ENCODE results near the gene DEAF1.

DEAF1 gene

DNA sequence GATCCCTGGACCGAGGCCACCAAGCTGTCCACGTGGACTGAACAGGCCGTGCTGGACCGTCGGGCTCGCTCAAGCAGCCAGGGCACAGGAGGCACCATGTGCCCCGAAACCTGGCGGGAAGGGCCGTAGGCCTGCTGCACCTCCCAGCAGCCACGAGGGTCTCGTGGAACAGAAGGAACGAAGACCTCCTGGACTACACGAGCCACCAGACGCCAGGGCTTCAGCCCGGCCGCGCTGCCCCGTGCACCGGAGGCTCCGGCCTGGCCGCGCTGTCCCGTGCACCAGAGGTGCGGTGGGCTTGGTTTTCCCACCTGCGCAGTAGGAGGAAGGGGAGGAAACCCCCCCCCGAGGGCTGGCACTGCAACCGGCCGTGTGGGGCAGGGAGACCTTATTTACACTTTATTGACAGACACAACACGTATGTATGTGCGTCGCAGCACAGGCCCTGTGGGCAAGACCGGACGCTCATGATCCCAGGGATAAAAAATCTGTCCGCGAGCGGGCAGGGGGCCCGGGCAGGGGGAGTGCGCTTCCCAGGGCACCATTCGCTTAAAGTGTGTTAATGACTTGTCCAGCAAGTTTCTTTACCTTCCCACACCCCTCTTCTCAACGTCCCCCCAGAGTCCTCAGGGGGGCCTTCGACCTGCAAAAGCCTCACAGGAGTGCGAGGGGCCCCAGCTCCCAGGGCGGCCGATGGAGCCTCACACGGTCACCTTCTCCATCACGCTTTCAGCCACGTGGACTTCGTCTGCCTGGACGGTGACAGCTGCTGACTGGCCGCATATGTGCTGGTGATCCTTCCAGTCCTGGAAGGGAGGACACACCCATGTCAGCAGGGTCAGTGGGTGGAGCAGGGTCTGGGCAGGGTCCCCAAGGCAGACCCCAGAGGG is 50.9 kb downstream of the DEAF1 start:
- DNase-seq (ENCODE audit: low read depth in 2 of 2) = no peak

DNA sequence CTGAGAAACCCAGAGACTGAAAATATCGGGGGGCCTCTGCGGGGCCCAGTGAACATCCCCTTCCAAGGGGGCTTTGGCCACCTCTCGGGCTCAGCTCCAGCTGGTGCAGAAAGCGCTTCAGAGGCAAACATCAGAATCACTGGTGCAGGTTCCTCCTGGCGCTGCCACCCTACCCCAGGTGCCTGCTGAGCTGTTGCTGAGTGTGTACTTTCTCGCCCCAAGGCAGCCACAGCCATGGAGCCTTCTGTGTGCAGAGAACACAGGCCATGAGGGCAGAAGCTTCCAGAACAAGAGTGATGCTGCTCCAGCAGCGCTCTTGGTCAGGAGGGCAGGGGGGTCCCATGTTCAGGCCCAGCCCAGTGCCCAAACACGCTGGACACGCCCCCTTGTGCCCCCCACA is 51.7 kb downstream of the DEAF1 start:
- no peak for DNase-seq (ENCODE audit: low read depth in 2 of 2)

DNA sequence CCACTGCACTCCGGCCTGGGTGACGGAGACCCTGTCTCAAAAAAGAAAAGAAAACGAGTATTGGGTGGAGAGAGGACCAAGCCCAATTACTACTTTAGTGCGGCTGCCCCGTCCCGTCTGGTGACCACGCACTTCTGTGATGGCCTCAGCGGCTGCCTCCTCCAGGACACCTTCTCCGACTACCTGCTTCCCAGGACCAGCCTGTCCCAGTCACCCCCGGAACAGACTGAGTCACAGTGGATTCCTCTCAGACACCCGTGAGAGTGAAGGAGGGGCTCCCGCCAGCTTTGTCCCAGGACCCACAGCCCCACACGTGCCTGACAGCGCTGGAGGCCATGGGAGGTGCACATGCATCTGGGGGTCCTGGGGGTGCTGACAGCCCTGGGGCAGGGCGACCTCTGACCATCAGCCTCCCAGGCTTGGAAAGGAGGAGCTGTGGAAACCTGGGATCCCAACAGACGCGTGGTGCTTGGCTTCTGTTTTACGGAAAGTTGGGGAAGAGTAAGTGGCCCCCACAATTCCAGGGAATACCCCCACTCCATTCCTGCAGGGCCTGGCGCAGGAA is 53.1 kb downstream of the DEAF1 start:
- no peak for DNase-seq (ENCODE audit: low read depth in 2 of 2)

DNA sequence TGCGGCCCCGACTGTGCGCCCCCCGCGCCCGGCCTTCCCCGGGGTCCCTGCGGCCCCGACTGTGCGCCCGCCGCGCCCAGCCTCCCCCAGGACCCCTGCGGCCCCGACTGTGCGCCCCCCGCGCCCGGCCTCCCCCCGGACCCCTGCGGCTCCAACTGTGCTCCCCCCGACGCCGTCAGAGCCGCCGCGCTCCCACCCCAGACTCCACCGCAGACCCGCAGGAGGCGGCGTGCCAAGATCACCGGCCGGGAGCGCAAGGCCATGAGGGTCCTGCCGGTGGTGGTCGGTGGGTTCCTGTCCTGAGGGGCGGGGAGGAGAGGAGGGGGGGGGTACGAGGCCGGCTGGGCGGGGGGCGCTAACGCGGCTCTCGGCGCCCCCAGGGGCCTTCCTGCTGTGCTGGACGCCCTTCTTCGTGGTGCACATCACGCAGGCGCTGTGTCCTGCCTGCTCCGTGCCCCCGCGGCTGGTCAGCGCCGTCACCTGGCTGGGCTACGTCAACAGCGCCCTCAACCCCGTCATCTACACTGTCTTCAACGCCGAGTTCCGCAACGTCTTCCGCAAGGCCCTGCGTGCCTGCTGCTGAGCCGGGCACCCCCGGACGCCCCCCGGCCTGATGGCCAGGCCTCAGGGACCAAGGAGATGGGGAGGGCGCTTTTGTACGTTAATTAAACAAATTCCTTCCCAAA is 54.9 kb downstream of the DEAF1 start:
- no peak for DNase-seq (ENCODE audit: low read depth in 2 of 2)

DNA sequence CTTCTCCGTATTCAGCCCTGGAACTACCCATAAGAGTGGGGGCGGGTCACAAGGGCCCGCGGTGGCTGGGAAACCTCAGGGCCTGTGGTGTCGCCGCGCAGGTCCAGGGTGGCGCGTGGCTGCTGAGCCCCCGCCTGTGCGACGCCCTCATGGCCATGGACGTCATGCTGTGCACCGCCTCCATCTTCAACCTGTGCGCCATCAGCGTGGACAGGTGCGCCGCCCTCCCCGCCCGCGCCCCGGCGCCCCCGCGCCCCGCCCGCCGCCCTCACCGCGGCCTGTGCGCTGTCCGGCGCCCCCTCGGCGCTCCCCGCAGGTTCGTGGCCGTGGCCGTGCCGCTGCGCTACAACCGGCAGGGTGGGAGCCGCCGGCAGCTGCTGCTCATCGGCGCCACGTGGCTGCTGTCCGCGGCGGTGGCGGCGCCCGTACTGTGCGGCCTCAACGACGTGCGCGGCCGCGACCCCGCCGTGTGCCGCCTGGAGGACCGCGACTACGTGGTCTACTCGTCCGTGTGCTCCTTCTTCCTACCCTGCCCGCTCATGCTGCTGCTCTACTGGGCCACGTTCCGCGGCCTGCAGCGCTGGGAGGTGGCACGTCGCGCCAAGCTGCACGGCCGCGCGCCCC is 55.6 kb downstream of the DEAF1 start:
- no peak for DNase-seq (ENCODE audit: low read depth in 2 of 2)

DNA sequence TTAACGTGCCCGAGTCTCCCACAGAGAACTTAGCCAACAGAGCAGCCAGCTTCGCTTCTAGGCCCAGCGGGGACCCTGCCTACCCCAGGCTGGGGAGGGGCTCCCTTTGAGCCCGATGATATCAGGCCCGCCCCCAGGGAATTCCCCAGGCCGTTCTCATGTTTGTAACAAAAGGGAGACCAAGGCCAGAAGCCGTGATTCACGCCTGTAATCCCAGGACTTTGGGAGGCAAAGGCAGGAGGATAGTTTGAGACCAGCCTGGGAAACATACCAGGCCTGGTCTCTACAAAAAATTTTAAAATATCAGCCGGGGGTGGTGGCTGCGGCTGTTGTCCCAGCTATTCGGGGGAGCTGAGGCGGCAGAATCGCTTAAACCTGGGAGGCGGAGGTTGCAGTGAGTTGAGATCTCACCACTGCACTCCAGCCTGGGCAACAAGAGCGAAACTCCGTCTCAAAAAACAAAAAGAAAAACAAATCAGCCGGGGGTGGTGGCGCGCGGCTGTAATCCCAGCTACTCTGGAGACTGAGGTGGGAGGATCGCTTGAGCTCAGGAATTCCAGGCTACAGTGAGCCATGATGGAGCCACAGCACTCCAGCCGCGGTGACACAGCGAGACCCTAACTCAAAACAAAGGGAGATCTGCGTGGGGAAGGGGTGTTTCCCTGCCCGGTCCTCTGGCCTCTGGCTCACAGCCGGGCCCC is 56.2 kb downstream of the DEAF1 start:
- no peak for DNase-seq (ENCODE audit: low read depth in 2 of 2)

DNA sequence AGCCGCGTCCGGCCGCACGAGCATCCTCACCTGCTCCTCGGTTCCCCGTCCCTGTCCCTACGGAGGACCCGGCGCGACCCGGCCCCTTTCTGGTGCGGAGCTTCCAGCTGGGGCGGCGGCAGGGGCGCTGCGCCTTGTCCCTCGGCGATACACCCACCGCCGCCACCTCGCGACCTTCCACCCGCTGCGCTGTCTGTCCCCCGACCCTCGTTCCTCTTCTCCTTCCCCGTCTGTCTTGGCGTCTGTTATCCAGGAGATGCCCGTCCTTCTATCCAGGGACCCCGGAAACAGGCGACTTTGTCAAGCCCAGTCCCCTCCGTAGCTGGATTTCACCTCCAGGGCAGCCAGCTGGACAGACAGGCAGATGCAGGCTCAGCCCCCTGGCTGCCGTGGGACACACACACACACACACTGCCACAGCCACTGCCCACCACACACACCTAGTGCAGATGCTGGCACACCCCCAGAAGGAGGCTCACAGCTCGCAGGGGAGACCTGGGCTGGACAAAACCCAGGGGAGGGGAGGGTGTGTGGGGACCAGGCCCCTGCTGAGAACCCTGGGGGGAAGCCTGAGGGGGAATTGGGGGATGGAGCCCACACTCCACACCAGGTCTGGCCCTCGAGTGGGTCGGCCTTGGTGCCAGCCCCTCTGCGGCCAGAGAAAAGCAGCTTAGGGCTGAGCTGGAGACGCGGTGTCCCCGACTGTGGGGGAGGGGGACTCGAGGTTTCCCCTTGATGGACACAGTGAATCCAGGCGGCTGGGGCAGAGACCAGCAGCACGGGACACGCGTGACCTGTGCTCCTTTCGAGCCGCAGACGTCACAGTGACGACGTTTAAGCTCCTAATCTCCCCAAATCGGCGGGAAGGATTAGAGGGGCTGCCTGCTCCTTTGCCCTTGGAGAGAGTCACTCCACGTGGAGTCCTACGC is 57.2 kb downstream of the DEAF1 start:
- no peak for DNase-seq (ENCODE audit: low read depth in 2 of 2)

DNA sequence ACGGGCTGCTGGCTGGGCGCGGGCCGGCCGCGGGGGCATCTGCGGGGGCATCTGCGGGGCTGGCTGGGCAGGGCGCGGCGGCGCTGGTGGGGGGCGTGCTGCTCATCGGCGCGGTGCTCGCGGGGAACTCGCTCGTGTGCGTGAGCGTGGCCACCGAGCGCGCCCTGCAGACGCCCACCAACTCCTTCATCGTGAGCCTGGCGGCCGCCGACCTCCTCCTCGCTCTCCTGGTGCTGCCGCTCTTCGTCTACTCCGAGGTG is 57.8 kb downstream of the DEAF1 start:
- DNase-seq (ENCODE audit: low read depth in 2 of 2) = no peak

DNA sequence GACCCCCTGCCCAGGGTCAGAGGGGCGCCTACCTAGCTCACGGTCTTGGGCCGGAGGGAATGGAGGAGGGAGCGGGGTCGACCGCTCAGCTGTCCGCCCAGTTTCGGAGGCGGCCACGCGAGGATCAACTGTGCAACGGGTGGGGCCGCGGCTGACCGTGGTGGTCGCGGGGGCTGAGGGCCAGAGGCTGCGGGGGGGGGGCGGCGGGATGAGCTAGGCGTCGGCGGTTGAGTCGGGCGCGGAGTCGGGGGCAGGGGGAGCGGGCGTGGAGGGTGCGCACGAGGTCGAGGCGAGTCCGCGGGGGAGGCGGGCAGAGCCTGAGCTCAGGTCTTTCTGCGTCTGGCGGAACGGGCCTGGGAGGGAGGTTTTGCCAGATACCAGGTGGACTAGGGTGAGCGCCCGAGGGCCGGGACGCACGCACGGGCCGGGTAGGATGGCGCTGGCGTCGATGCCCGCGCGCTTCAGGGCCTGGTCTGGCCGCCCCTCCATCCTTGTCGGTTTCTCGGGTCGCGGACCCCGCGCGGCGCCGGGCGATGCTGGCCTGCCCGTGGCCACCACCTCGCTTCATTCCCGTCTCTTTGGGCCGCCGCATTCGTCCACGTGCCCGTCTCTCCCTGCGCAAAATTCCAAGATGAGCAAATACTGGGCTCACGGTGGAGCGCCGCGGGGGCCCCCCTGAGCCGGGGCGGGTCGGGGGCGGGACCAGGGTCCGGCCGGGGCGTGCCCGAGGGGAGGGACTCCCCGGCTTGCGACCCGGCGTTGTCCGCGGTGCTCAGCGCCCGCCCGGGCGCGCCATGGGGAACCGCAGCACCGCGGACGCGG is 58.3 kb downstream of the DEAF1 start, which contains the start of gene DRD4:
Gene DRD4, plus strand, starts transcription at position 759 of the 822 bp plus-strand sequence. Its CDS starts 36 bp downstream, at position 795.
- DNase-seq (ENCODE audit: low read depth in 2 of 2) = no peak

DNA sequence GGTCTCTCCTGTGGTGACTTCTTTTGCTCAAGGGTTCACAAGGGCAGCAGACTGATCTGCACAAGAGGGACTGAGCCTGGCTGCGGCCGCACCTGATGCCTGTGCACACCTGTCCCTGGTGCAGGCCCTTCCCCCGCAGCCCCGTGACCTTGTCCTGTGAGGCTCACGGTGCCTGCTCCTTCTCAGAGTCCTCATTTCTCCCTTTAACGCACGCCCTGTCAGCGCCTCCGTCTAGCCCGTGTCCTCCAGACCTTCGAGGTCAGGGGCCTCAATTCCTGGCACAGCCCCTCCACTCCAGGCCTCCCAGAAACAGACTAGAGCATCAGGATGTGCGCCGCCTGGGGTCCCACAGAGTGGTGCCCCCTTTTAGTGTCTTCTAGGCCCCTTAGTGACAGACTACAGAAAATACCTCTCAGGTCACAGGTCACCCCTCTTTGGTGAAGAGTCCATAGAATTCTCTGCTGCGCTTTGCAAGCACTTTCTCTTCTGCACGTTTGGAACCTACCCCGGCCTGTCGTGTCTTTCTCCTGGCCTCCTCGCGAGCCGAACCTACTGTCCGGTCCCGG is 59.0 kb downstream of the DEAF1 start:
- DNase-seq (ENCODE audit: low read depth in 2 of 2) = no peak

DNA sequence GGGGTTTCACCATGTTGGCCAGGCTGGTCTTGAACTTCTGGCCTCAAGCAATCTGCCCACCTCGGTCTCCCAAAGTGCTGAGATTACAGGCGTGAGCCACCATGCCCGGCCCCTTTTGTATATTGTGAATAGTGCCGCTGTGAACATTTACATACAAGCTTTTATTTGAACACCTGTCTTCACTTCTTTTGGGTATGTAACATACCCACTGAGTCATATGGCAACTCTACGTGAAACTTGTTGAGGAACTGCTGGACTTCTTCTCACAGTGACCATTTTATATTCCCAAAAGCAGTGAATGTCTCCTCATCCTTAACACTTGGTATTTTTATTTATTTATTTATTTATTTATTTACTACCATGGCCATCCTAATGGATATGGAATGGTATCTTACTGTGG is 64.2 kb downstream of the DEAF1 start:
- no peak for DNase-seq (ENCODE audit: low read depth in 2 of 2)

DNA sequence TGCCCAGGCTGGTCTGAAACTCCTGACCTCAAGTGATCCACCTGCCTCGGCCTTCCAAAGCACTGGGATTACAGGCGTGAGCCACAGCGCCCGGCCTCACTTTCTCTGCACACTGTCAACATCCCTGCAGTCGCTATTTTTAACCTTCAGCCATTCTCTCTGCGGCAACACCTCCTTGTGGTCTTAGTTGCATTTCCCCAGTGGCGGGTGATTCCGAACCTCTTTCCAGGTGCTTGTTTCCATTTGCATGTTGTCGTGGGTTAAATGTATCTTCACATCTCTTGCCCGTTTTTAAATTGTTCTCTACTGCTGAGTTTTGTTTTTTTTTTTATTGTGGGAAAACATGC is 65.8 kb downstream of the DEAF1 start:
- no peak for DNase-seq (ENCODE audit: low read depth in 2 of 2)

DNA sequence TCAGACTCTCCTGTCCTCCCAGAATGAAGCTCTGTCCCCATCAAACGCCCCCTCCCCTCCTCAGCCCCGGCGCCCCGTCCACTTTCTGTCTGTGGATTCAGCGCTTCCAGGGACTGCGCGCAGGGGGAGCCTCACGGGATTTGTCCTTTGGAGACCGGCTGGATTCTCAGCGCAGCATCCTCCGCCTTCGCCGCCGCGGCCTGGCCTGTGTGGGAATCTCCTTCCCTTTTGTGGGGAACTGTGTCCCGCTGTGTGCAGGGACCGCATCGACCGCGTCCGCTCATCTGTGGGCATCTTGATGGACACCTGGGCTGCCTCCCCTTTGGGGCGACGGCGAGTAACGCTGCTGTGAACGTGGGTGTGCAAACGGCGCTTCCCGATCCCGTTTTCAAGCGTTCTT is 67.0 kb downstream of the DEAF1 start:
- no peak for DNase-seq (ENCODE audit: low read depth in 2 of 2)

DNA sequence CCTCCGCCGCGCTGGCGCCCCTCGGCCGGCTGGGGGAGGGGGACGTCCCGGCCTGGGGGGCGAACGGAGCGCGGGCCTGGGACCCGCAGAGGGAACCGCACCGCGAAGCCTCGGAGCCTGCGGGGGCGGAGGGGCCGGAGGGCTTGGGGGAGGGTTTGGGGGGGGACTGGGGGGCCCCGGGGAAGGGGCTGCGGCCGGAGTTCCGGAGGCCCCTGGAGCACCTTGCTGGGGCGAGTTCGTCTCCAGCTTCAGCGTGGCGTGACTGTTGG is 67.8 kb downstream of the DEAF1 start:
- DNase-seq (ENCODE audit: low read depth in 2 of 2) = no peak

DNA sequence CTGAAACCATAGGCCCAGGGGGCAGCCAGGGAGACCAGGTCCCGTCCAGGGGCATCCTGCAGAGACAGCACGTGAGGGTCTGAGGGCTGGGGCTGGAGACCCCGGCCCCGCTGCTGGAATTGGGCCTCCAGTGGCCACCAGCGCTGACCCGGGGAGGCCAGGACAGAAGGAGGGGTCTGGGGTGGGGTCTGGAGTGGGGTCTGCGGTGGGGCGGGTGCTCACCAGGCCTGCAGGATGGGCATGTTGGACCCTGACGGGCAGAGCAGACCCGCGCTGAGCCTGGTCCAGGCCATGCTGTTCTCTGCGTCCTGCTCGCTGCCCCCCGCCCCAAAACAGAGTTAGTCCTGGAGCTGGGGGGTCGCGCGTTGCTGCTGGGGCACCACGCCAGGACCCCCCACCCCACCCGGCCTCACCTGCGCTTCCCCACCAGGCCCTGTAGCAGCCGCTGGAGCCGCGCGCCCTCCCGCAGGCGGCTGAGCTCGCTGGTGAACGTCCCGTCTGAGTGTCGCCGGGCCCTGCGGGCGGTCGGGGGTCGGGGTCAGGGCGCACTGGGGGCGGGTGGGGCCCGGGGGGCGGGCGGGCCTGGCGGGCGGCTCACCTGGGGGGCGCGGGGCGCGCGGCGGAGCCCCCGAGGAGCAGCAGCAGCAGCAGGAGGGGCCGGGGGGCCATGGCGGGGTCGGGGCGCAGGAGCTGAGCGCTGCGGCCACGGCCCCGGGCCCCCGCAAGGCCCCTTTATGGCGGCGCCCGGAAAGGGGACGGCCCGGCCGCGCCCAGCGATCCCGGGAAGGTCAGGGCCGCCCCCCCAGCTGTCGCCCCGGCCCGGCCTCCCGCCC is 68.3 kb downstream of the DEAF1 start, which contains the start of gene SCT:
Gene SCT, minus strand, starts transcription at position 707 of the 833 bp plus-strand sequence. Its CDS starts 38 bp downstream, at position 669.
- no peak for DNase-seq (ENCODE audit: low read depth in 2 of 2)

DNA sequence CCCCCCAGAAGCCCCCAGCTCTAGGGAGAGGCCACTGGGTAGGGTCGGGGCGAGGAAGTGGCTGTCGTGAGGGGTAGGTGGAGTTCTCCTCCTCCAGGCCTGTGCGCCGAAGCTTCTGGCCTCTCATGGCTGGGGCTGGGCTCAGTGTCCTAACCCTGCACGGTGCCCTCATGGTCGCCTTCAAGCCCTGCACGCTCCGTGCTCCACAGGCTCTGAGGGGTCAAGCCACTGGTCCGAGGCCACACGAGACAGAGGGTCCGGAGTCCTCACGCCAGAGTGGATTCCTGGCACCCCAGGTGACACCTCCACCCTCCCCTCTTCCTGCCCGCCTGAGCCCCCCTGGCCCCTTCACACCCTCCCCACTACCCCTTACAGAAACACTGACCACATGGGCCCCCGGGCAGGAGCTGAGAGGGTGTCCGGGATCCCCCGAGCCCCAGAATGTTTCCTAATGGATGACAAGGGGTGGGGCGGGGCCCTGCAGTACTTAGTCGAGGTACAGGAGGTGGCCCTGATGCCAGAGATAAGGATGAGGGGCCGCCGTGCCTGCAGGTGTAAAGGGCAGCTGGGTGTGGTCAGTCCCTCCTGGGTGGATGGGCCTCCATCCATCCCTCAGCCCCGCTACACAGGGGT is 69.3 kb downstream of the DEAF1 start:
- DNase-seq (ENCODE audit: low read depth in 2 of 2) = no peak

DNA sequence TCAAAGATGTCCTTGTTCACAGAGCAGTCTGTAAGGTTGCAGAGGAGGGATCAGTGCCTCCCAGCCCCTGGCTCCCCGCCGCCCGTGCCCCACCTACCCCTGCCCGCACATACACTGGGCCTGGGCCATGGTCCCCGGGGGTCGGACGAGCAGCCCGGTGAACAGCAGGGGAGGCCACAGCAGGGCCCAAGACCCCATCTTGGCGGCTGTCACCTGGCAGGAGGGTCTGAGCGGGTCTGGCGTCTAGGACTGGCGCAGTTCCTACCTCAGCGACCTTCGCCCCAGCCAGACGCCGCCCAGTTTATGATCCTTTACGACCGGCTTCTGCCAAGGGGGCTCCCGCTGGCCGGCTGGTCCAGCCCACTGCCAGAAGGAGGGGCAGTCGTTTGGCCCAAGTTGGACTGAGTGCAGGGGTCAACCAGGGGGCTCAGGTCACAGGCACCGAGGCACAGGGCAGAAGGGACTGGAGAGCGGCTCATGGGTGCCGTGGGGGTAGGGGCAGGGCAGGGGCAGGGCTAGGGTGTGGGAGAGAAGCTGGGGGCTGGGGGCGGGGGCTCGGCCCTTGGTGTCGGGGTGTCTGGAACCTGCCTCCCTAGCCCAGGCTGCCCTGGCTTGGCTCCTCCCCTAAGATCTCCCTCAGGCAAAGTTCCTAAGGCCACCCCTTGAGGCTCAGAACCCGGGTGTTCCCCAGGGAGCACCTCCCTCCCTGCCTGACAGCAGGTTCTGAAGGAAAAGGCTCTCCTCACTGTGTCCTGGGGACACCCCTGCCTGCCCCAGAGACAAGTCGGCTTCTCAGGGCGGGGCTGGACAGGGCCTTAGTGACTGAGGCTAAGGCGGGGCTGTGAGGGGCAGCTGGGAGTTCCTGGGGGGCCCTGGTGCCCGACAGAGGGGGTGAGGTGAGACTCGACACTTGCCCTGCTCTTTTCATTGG is 70.1 kb downstream of the DEAF1 start, which contains the start of gene CDHR5:
Gene CDHR5, minus strand, starts transcription at position 251 of the 931 bp plus-strand sequence. Its CDS starts 53 bp downstream, at position 198.
- DNase-seq (ENCODE audit: low read depth in 2 of 2) = no peak

Data from stimulated activated CD4-positive, alpha-beta T cell treated with anti-CD3 and anti-CD28 coated beads, Interleukin-1b, Interleukin-23, amount 100 ng/mL, for 1 hour (primary cell).